H1 (cell line): ENCODE data around the gene RSF1.

Experiments used
- ATF2 ChIP-seq: IDR thresholded peaks from 2 replicates; pipeline ENCODE4 v1.6.1; 2012; ENCODE audit warnings: low read length, inconsistent platforms
- BRCA1 ChIP-seq: IDR thresholded peaks from 2 replicates; pipeline ENCODE4 v1.6.1; 2012; ENCODE audit warnings: low read depth, low read length, improper control_type of control experiment
- POLR2A ChIP-seq, 2 experiments: IDR thresholded peaks; 1 replicate in 1 of 2; 2 replicates in 1 of 2; pipeline ENCODE4 v1.6.1; 2011; ENCODE audit warnings: low read depth in 2 of 2, low read length in 2 of 2, mild to moderate bottlenecking in 2 of 2; ENCODE audit errors: control extremely low read depth in 1 of 2

GRCh38 chr11:77823775-77824174 is 3.3 kb upstream of the RSF1 start:
- TF ChIP-seq ATF2: no peak
- no peak for TF ChIP-seq BRCA1
- TF ChIP-seq POLR2A (IDR thresholded peaks at IDR 0.05; ENCODE audit: control extremely low read depth in 1 of 2, low read depth in 2 of 2, low read length in 2 of 2): no peak
